Cardiac muscle cell (in vitro differentiated cells and primary cell): ENCODE results near the gene PPP4R4. TPM values are rescaled to one million over a fixed set of nuclear protein-coding genes. Genes with fewer than 3 reads are reported as not detected.
"Not testable (repeated sequence)": the region's sequence is repeated elsewhere in the genome, so short reads cannot be mapped to it uniquely, and the experiment has no call there.

ENCODE experiments used
- DNase-seq, 2 donors: peaks; one replicate each; pipeline versions ENCODE4 v3.0.0 to v3.0.0-alpha.2; 2010 to 2017; ENCODE audit warnings: low read depth in 1 of 2, low spot score in 1 of 2
- H3K27ac ChIP-seq: fragments of 200-600 bp; sonication (generic); 2 replicates; pipeline ENCODE4 v1.5.1; 2016
- H3K27me3 ChIP-seq: fragments of 200-600 bp; sonication (generic); 2 replicates; pipeline ENCODE4 v1.6.0; 2016; ENCODE audit warnings: control low read depth
- H3K36me3 ChIP-seq: fragments of 200-600 bp; sonication (generic); 2 replicates; pipeline ENCODE4 v1.5.1; 2016; ENCODE audit warnings: control low read depth
- H3K4me1 ChIP-seq: fragments of 200-600 bp; sonication (generic); 2 replicates; pipeline ENCODE4 v1.8.1; 2017; ENCODE audit warnings: low read depth, mild to moderate bottlenecking, mixed run types
- H3K4me3 ChIP-seq: fragments of 200-600 bp; sonication (generic); 2 replicates; pipeline ENCODE4 v1.5.1; 2016; ENCODE audit warnings: mild to moderate bottlenecking
- H3K9me3 ChIP-seq: fragments of 200-600 bp; sonication (generic); 2 replicates; pipeline ENCODE4 v1.5.1; 2017; ENCODE audit warnings: low read depth, mild to moderate bottlenecking, control low read depth
- polyA plus RNA-seq: library from polyadenylated mRNA; unstranded; fragments of >200 nt; fragmentation: Nextera tagmentation; extraction: Ambion mirVana; gene quantifications from 2 replicates; pipeline ENCODE4 v1.2.1, GENCODE V29; 2016
- total RNA-seq: library from RNA; depleted of rRNA; stranded (reverse); fragments of >200 nt; gene quantifications from 2 replicates; pipeline ENCODE4 v1.2.3, GENCODE V29; 2016
- TF ChIP-seq, protein P1 (sequence below): IDR thresholded peaks from 2 replicates; pipeline ENCODE4 v1.5.1; 2012; ENCODE audit warnings: low read depth, mild to moderate bottlenecking, low read length

Gene PPP4R4
- total and polyA plus RNA-seq, 2 experiments from 2014 or later: 0.59 to 9.8 TPM

DNA sequence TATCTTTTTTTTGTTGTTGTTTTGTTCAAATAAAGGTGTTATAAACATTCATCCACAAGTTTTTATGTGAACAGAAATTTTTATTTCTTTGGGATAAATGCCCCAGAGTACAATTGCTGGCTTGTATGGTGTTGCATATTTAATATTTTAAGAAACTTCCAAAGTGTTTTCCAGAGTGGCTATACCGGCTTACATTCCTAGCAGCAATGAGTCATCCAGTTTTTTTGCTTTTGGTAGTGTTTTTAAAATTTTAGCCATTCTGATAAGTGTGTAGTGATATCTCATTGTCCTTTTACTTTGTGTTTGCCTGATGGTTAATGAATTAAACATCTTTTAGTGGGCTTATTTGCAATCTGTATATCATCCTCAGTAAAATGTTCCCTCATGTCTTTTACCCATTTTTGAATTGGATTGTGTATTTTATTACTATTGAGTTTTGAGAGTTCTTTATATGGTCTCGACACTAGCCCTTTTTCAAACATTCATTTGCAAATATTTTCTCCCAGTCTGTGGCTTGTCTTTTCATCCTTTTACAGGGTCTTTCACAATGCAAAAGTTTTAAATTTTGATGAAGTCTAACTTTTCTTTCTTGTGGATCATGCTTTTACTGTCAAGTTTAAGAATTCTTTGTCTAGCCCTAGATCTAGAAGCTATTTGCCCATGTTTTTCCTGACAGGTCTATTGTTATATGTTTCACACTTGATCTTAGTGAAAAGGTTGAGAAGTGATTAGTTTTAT, 29.5 kb downstream of the PPP4R4 start:
- Histone ChIP-seq H3K36me3 (no peaks in the 10 kb centered on the region), H3K27me3 (no peaks in the 10 kb centered on the region), H3K27ac (no peak overlapping the region), H3K4me3 (no peak overlapping the region), H3K4me1 (no peaks in the 10 kb centered on the region), H3K9me3 (no peaks in the 10 kb centered on the region)
- no peak for DNase-seq
- TF ChIP-seq, protein P1, sequence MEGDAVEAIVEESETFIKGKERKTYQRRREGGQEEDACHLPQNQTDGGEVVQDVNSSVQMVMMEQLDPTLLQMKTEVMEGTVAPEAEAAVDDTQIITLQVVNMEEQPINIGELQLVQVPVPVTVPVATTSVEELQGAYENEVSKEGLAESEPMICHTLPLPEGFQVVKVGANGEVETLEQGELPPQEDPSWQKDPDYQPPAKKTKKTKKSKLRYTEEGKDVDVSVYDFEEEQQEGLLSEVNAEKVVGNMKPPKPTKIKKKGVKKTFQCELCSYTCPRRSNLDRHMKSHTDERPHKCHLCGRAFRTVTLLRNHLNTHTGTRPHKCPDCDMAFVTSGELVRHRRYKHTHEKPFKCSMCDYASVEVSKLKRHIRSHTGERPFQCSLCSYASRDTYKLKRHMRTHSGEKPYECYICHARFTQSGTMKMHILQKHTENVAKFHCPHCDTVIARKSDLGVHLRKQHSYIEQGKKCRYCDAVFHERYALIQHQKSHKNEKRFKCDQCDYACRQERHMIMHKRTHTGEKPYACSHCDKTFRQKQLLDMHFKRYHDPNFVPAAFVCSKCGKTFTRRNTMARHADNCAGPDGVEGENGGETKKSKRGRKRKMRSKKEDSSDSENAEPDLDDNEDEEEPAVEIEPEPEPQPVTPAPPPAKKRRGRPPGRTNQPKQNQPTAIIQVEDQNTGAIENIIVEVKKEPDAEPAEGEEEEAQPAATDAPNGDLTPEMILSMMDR: no peak

DNA sequence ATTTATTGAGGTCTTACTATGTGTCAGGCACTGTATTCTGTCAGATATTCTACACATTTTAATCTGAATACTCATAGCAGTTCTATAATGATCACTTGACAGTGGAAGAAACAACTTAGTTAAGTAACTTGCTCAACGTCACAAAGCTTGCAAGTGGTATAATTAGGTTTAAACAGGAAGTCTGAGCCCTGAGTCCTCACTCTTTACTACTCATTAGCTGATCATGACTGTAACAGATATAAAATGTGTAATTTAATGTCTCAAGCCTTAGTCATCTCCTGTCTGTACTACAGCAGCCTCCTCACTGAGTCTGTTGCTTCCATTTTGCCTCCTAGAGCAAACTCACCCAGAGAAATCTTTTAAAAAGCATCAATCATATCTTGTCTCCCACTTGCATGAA, 38.9 kb downstream of the PPP4R4 start:
- Histone ChIP-seq H3K4me1 (no peaks in the 10 kb centered on the region), H3K27ac (no peak overlapping the region), H3K9me3 (no peaks in the 10 kb centered on the region), H3K36me3 (no peaks in the 10 kb centered on the region), H3K27me3 (no peaks in the 10 kb centered on the region), H3K4me3 (no peak overlapping the region)
- TF ChIP-seq, protein P1: no peak
- DNase-seq: peak in 1 of 2 donors; percentile 35

DNA sequence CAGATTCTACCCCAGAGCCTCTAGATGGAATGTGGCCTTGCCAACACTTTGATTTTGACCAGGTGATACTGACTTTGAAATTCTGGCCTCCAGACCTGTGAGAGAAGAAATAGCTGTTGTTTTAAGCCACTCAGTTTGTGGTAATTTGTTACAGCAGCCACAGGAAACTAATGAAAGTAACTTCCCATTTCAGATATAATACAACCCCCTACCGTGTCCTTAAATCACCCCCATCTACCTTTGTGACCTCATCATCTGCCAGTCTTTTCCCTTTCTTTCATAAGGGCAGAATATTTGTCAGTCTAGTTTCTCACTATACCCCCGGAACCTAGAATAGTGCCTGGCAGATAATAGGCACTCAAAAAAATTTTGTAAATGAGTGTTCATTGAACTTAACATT, 39.6 kb downstream of the PPP4R4 start:
- no peak overlapping the region for H3K4me3 ChIP-seq
- no peak for DNase-seq
- TF ChIP-seq, protein P1: no peak
- no peak overlapping the region for H3K27ac ChIP-seq
- no peaks in the 10 kb centered on the region for H3K27me3 ChIP-seq
- no peaks in the 10 kb centered on the region for H3K9me3 ChIP-seq
- H3K36me3 ChIP-seq: no peaks in the 10 kb centered on the region
- no peaks in the 10 kb centered on the region for H3K4me1 ChIP-seq

DNA sequence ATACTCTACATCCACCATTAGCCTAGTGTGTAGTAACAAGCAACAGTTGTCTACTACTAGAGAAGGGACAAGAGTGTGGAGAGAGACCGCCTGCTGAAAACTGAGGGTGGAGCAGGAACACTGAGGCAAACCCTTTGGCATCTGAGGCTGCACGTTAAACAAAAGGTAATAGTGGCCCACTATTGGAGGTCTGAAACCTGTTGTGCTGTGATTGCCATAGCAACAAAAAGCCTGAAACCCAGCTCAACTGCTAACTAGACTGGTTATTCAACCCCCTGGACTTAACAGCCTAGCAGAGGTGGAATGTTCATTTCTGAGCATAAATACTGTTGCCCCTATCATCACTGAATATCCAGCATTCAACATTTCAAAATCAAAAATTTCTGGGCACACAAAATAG, 43.0 kb downstream of the PPP4R4 start:
- Histone ChIP-seq H3K4me3 (no peak overlapping the region), H3K4me1 (no peaks in the 10 kb centered on the region), H3K27me3 (no peaks in the 10 kb centered on the region), H3K9me3 (no peaks in the 10 kb centered on the region), H3K27ac (no peak overlapping the region), H3K36me3 (no peaks in the 10 kb centered on the region)
- TF ChIP-seq, protein P1: no peak
- DNase-seq: no peak

DNA sequence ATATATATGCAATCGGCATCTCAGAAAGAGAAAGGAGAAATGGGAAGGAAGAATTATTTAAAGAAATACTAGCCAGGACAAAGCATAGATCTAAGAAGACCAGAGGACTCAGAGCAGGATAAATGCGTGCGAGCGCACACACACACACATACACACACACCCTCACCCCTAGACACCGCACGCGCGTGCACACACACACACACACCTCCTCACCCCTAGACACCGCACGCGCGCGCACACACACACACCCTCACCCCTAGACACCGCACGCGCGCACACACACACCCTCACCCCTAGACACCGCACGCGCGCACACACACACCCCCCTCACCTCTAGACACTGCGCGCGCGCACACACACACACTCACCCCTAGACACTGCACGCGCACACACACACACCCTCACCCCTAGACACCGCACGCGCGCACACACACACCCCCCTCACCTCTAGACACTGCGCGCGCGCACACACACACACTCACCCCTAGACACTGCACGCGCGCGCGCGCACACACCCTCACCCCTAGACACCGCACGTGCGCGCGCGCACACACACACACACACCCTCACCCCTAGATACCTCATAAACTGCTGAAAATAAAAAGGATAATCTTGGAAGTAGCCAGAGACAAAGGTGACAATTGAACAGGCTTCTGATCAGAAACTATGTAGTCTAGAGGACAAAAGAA, 44.2 kb downstream of the PPP4R4 start:
- H3K9me3 ChIP-seq, H3K27me3 ChIP-seq, H3K27ac ChIP-seq, H3K36me3 ChIP-seq, H3K4me1 ChIP-seq, H3K4me3 ChIP-seq: not testable (repeated sequence)
- peak in 1 of 2 donors; percentile 4 for DNase-seq

DNA sequence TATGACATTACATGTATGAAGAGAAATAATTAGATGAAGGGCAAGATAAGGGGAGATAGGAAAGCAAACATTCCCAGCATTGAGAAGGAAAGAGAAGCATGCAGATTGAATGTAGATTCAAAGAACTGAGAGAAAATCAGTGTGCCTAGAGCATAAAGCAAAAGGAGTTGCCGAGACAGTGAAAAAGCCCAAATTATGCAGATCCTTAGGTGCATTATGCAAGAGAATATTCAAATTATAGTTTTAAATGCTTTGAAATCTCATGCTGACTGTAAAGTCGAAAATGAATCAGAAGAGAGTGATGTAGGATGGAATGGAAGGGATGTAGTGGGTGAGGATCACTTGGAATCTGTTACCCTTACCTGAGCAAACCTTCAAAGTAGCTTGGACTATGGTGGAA, 49.9 kb downstream of the PPP4R4 start:
- TF ChIP-seq, protein P1: no peak
- Histone ChIP-seq H3K36me3 (no peaks in the 10 kb centered on the region), H3K9me3 (no peaks in the 10 kb centered on the region), H3K27me3 (no peaks in the 10 kb centered on the region), H3K4me1 (no peaks in the 10 kb centered on the region), H3K27ac (no peak overlapping the region), H3K4me3 (no peak overlapping the region)
- no peak for DNase-seq
